Testis (tissue), 3 donors: ENCODE measurements around the gene CLNK. TPM values are rescaled to one million over a fixed set of nuclear protein-coding genes. Genes with fewer than 3 reads are reported as not detected.

Experiments used
- DNase-seq: peaks from one replicate; pipeline ENCODE4 v3.0.0-alpha.2; 2019
- H3K27ac ChIP-seq, 2 donors: fragments of 200-600 bp; sonication (generic); one replicate each; pipeline ENCODE4 v1.5.1; 2019
- H3K27me3 ChIP-seq: fragments of 200-600 bp; sonication (generic); one replicate; pipeline ENCODE4 v1.5.1; 2019
- H3K36me3 ChIP-seq: fragments of 200-600 bp; sonication (generic); one replicate; pipeline ENCODE4 v1.5.1; 2017; ENCODE audit warnings: low read depth; ENCODE audit errors: missing control alignments
- H3K4me1 ChIP-seq: fragments of 200-600 bp; sonication (generic); one replicate; pipeline ENCODE4 v1.5.1; 2019
- H3K4me3 ChIP-seq, 2 donors: fragments of 200-600 bp; sonication (generic); one replicate each; pipeline ENCODE4 v1.5.1; 2017 to 2019
- H3K9me3 ChIP-seq: fragments of 200-600 bp; sonication (generic); one replicate; pipeline ENCODE4 v1.5.1; 2017
- CTCF ChIP-seq, 3 experiments: fragments of 450-650 bp in 2 of 3; fragments of 200-600 bp in 1 of 3; sonication (generic) in 1 of 3; IDR thresholded peaks; one replicate each; pipeline ENCODE4 v1.5.1; 2016 to 2019; ENCODE audit warnings: antibody characterized with exemption in 3 of 3, mild to moderate bottlenecking in 2 of 3, moderate library complexity in 1 of 3
- POLR2A ChIP-seq: fragments of 450-650 bp; IDR thresholded peaks from one replicate; pipeline ENCODE4 v1.6.1; 2017; ENCODE audit warnings: antibody characterized with exemption, mild to moderate bottlenecking, moderate library complexity
- WGBS, 2 donors: methylation state at CpG; one replicate each; pipeline ENCODE4 v1.1.5; 2018; 5-methylcytosine and 5-hydroxymethylcytosine counted together
- intact Hi-C: fragments of 100-400 bp; cut with DNase I; formaldehyde crosslinking; loops from one replicate; pipeline ENCODE4 v1.15.1; 2023; ENCODE audit warnings: low total_unique reads
- polyA plus RNA-seq: library from polyadenylated mRNA; stranded (reverse); fragments of 350-450 nt; fragmentation: Illumina TruSeq; extraction: RNeasy Lipid Tissue Mini Kit (QIAGEN cat#74804); gene quantifications from one replicate; pipeline ENCODE4 v1.2.3, GENCODE V29; 2014; ENCODE audit warnings: low read depth, low replicate concordance; ENCODE audit not compliant: insufficient read depth
- total RNA-seq, 2 donors: library from RNA; depleted of rRNA; stranded (reverse); fragments of >200 nt; gene quantifications; one replicate each; pipeline ENCODE4 v1.2.3, GENCODE V29; 2016

CLNK gene
- total and polyA plus RNA-seq, 3 donors from 2014 or later: 0.12 to 0.94 TPM; not detected in 1

- intact Hi-C loops: no loop called here
- no peaks in the 10 kb centered on the region for H3K4me1 ChIP-seq
- no peak for DNase-seq
- no peaks in the 10 kb centered on the region for H3K36me3 ChIP-seq
- no peak for TF ChIP-seq CTCF (IDR thresholded peaks at IDR 0.05)
- no peak for TF ChIP-seq POLR2A
- no peak overlapping the region for H3K27ac ChIP-seq
- 87 to 93% methylated on average over 3 of the region's 3 CpGs for WGBS, 2 donors
- no peak overlapping the region for H3K4me3 ChIP-seq
- no peaks in the 10 kb centered on the region for H3K9me3 ChIP-seq
- H3K27me3 ChIP-seq: no peaks in the 10 kb centered on the region
Observed at GRCh38 chr4:10731690-10732089, 47.1 kb upstream of the CLNK start.

GRCh38 chr4:10731162-10731561, 46.6 kb upstream of the CLNK start:
- Histone ChIP-seq H3K36me3 (no peaks in the 10 kb centered on the region), H3K27ac (no peak overlapping the region), H3K4me3 (no peak overlapping the region), H3K9me3 (no peaks in the 10 kb centered on the region), H3K4me1 (no peaks in the 10 kb centered on the region), H3K27me3 (no peaks in the 10 kb centered on the region)
- 83 to 96% methylated on average over 4 of the region's 4 CpGs for WGBS, 2 donors
- TF ChIP-seq CTCF (IDR thresholded peaks at IDR 0.05) (no peak), POLR2A (no peak)
- no peak for DNase-seq
- intact Hi-C loops: no loop called here

GRCh38 chr4:10730590-10730989, 46.0 kb upstream of the CLNK start:
- WGBS, 2 donors: 94 to 95% methylated on average over 7 of the region's 7 CpGs
- TF ChIP-seq POLR2A (no peak), CTCF (IDR thresholded peaks at IDR 0.05) (no peak)
- no peak for DNase-seq

GRCh38 chr4:10730019-10730418, 45.5 kb upstream of the CLNK start:
- no peak overlapping the region for H3K27ac ChIP-seq
- no peaks in the 10 kb centered on the region for H3K4me1 ChIP-seq
- no peak overlapping the region for H3K4me3 ChIP-seq
- no peak for TF ChIP-seq POLR2A
- TF ChIP-seq CTCF (IDR thresholded peaks at IDR 0.05): no peak
- no peaks in the 10 kb centered on the region for H3K36me3 ChIP-seq
- intact Hi-C loops: no loop called here
- no peaks in the 10 kb centered on the region for H3K27me3 ChIP-seq
- no peak for DNase-seq
- 80 to 88% methylated on average over 4 of the region's 4 CpGs for WGBS, 2 donors
- no peaks in the 10 kb centered on the region for H3K9me3 ChIP-seq

More at GRCh38 chr4:10730590-10730989, 46.0 kb upstream of the CLNK start:
- Histone ChIP-seq H3K9me3 (no peaks in the 10 kb centered on the region), H3K27ac (no peak overlapping the region), H3K4me1 (no peaks in the 10 kb centered on the region), H3K4me3 (no peak overlapping the region), H3K36me3 (no peaks in the 10 kb centered on the region), H3K27me3 (no peaks in the 10 kb centered on the region)
- intact Hi-C loops: no loop called here

- H3K4me1 ChIP-seq: no peaks in the 10 kb centered on the region
- TF ChIP-seq CTCF (IDR thresholded peaks at IDR 0.05) (no peak), POLR2A (no peak)
- no peaks in the 10 kb centered on the region for H3K36me3 ChIP-seq
- intact Hi-C loops: no loop called here
- H3K9me3 ChIP-seq: no peaks in the 10 kb centered on the region
- H3K27me3 ChIP-seq: no peaks in the 10 kb centered on the region
- no peak overlapping the region for H3K27ac ChIP-seq
- no peak for DNase-seq
- 80 to 84% methylated on average over 2 of the region's 2 CpGs for WGBS, 2 donors
- H3K4me3 ChIP-seq: no peak overlapping the region
Observed at GRCh38 chr4:10729366-10729765, 44.8 kb upstream of the CLNK start.
